NCI-H2107 treated with DMSO at 0.1 percent for 48 hours (cell line): Measurements from ENCODE around the gene IL27RA.
"Not testable (repeated sequence)": the region's sequence is repeated elsewhere in the genome, so short reads cannot be mapped to it uniquely, and the experiment has no call there.

ENCODE experiments used
- DNase-seq: peaks from one replicate; lab custom pipeline; 2025; ENCODE audit not compliant: unreplicated experiment; lab: John Stamatoyannopoulos, UW

IL27RA gene

DNA sequence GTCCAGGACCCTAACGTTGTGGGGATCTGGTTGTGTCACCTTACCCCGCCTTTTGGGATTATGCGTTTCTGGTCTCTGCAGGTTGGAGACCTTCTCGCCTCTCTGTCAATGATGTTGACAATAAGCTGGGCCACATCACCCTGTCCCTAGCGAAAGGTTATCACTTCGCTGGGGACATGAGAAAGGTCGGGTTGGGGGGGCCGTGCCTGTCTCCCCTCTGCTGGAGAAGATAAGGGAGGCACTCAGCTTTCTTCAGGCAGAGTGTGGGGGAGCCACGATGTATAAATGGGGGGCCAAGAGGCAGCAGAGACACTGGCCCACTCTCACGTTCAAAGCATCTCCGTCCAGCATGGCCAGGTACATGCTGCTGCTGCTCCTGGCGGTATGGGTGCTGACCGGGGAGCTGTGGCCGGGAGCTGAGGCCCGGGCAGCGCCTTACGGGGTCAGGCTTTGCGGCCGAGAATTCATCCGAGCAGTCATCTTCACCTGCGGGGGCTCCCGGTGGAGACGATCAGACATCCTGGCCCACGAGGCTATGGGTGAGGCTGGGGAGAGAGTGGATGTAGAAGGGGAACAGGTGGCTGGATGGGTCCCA is 3.6 kb upstream of the IL27RA start, which contains the start of gene RLN3:
RLN3 (plus strand) TSS at position 293 of the 595 bp plus-strand sequence; CDS start at position 350, 57 bp downstream.
- no peak for DNase-seq

DNA sequence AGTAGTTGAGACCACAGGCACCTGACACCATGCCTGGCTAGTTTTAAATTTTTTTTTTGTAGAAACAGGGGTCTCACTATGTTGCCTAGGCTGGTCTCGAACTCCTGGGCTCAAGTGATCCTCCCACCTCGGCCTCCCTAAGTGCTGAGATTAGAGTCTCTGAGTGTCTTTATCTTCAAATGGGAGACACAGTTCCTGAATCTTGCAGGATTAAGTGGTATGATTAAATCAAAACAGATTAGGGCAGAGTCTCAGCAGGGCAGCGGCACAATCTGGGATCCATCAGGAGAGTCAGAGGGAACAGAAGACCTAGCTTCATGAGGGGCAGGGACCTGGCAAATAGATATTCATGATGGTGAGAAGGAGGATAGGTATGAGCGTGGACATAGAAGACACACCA is 2.7 kb upstream of the IL27RA start:
- DNase-seq, result no peak

DNA sequence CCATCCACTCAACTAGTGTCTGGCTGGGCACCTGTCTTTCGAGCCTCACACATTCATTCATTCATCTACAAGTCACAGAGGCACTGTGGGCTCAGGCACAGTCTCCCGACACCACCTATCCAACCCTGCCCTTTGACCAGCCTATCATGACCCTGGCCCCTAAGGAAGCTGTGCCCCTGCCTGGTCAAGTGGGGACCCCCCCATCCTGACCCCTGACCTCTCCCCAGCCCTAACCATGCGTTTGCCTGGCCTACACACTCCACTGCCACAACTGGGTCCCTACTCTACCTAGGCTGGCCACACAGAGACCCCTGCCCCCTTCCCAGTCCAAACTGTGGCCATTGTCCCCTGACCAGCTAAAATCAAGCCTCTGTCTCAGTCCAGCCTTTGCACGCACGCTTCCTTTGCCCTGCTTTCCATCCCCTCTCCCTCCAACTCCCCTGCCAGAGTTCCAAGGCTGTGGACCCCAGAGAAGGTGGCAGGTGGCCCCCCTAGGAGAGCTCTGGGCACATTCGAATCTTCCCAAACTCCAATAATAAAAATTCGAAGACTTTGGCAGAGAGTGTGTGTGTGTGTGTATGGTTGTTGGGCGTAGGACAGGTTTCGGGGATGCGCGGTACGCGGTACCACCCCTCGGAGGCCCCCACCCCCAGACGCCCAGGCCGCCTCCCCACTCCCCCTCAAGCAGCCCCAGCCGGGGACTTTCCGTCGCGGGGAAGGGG is 404 bp upstream of the IL27RA start:
- DNase-seq, result no peak

DNA sequence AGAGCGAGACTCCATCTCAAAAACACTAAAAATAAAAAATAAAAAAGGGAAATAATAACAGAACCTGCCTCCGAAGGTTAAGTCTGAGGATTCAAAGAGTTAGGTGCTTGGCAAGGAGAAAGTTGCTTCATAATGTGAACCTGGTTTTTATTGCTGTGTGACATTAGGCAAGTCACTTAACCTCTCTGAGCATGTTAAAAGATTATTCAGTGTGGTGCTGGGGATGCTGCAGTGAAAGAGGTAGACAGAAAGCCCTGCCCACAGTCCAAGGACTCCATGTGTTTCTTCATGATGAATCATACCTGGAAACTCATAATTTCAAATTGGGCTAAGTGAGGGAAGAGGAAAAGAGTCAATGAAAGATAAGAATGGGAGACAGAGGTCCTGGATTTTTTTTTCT is 2.4 kb downstream of the IL27RA start:
- DNase-seq, result no peak

DNA sequence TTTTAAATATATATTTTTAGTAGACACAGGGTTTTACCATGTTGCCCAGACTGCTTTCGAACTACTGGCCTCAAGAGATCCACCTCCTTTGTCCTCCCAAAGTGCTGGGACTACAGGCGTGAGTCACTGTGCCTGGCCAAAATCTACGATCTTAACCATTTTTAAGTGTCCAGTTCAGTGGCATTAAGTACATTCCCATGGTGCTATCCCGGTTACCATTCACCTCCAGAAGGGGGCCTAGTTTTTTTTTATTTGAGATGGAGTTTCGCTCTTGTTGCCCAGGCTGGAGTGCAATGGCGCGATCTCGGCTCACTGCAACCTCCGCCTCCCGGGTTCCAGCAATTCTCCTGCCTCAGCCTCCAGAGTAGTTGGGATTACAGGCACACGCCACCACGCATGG is 3.6 kb downstream of the IL27RA start:
- DNase-seq, result not testable (repeated sequence)

DNA sequence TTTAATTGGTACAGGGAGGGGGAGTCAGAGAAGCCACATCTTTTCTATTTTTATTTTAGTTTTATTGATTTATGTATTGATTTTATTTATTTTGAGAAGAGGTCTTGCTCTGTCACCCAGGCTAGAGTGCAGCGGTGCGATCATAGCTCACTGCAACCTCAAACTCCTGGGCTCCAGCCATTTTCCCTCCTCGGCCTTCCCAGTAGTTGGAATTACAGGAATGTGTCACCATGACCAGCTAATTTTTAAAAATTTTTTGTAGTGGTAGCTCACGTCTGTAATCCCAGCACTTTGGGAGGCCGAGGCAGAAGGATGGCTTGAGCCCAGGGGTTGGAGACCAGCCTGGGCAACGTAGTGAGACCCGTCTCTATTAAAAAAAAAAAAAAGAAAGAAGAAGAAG is 4.1 kb downstream of the IL27RA start:
- no peak for DNase-seq

DNA sequence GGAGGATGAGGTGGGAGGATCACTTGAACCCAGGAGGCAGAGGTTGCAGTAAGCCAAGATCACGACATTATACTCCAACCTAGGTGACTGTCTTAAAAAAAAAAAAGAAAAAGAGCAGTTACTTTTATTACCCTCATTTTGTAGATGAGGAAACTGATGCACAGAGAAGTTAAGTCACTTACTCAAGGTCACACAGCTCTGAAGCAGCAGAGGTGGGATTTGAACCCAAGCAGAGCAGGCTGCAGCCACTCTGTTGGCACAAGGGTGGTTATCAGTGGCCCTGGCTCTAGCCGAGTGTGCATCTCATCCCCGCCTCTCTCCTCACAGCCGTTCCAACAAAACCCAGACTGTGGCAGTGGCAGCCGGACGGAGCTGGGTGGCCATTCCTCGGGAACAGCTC is 7.6 kb downstream of the IL27RA start:
- no peak for DNase-seq

DNA sequence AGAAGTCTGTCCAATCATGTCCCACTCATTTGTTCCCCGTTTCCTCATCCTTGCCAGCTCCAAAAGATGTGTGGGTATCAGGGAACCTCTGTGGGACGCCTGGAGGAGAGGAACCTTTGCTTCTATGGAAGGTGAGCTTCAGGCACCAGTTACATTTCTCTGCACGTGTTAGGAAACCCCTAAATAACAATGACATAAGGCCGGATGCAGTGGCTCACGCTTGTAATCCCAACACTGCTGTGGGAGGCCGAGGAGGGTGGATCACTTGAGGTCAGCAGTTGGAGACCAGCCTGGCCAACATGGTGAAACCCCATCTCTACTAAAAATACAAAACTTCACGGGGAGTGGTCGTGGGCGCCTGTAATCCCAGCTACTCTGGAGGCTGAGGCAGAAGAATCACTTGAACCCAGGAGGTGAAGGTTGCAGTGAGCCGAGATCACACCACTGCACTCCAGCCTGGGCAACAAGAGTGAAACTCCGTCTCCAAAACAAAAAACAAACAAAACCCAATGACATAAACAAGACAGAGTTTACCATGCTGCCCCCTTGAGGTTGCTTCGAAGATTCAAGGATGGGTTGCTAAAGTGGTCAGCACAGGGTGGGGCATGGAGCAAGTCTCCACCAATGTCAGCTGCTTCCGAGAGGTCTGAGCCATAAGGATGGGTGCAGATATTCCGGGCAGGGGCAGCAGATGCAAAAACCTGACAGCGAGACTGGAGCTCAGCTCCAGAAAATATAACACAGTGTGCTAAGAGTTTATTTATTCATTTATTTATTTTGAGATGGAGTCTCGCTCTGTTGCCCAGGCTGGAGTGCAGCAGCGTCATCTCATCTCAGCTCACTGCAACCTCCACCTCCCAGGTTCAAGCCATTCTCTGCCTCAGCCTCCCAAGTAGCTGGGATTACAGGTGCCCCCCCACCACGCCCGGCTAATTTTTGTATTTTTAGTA is 11.4 kb downstream of the IL27RA start:
- not testable (repeated sequence) for DNase-seq

DNA sequence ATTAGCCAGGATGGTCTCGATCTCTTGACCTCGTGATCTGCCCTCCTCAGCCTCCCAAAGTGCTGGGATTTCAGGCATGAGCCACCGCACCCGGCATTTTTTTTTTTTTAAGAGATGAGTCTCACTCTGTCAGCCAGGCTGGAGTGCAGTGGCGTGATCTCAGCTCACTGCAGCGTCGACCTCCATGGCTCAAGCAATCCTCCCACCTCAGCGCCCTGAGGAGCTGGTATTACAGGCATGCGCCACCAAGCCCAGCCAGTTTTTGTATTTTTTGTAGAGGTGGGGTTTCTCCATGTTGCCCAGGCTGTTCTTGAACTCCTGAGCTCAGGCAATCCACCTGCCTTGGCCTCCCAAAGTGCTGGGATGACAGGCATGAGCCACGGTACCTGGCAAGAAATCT is 16.3 kb downstream of the IL27RA start:
- DNase-seq, result not testable (repeated sequence)

DNA sequence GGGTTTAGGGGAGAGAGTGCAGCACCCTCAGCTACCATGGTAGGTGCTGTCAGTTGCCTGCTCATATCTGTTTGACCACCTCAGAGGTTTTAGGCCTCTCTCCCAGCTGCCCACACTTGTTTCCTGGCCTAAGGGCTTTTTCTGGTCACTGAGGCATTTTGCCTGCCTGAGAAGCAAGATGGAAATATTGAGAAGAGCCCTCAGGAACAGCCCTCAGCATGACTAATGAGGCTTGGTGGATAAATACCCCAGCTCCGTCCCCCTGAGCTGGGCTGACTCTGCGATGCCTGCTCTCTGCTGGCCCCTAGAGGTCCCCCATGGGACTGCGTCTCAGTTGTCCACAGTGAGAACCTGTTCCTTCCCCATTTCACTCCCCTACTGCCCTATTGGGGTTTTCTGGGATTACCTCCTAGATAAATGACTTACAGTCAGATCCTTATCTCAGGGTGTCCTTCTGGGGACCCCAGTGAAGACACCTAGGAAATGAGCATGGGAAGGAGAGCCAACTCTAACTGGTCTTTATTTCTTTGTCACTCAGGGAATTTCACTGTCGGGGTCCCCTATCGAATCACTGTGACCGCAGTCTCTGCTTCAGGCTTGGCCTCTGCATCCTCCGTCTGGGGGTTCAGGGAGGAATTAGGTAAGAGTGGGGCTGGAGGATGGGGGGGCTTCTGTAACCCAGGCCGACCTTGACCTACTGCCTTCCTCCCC is 17.0 kb downstream of the IL27RA start:
- DNase-seq, result no peak

DNA sequence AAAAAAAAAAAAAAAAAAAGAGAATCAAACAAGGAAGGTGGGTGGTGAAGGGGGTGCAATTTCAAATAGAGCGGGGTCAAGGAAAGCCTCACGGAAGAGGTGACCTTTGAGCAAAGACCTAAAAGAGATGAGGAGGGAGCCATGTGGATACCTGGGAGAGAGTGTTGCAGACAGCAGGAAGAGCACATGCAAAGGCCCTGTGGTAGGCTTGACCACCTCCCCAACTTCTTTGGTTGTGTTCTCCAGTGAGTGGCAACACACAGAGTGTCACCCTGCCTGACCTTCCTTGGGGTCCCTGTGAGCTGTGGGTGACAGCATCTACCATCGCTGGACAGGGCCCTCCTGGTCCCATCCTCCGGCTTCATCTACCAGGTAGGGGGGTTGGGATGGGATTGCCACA is 18.9 kb downstream of the IL27RA start:
- DNase-seq, result no peak

DNA sequence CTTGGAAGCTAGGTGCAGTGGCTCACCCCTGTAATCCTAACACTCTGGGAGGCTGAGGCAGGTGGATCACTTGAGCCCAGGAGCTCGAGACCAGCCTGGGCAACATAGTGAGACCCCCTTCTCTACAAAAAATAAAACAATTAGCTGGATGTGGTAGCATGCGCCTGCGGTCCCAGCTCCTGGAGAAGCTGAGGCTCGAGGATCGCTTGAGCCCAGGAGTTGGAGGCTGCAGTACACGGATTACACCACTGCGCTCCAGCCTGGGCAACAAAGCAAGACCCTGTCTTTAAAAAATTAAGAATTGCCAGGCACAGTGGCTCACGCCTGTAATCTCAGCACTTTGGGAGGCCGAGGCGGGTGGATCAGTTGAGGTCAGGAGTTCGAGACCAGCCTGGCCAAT is 19.4 kb downstream of the IL27RA start:
- DNase-seq, result not testable (repeated sequence)

DNA sequence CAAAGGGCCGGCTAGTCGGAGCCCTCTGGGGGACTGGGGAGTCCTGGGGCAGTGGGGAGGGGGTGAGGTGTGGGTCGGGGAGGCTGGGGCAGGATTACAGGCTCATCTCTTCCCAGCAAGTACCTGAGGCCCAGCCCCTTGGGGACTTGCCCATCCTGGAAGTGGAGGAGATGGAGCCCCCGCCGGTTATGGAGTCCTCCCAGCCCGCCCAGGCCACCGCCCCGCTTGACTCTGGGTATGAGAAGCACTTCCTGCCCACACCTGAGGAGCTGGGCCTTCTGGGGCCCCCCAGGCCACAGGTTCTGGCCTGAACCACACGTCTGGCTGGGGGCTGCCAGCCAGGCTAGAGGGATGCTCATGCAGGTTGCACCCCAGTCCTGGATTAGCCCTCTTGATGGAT is 20.4 kb downstream of the IL27RA start:
- no peak for DNase-seq

DNA sequence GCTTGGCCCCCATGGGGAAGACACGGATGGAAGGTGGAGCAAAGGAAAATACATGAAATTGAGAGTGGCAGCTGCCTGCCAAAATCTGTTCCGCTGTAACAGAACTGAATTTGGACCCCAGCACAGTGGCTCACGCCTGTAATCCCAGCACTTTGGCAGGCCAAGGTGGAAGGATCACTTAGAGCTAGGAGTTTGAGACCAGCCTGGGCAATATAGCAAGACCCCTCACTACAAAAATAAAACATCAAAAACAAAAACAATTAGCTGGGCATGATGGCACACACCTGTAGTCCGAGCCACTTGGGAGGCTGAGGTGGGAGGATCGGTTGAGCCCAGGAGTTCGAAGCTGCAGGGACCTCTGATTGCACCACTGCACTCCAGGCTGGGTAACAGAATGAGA is 20.9 kb downstream of the IL27RA start:
- no peak for DNase-seq

DNA sequence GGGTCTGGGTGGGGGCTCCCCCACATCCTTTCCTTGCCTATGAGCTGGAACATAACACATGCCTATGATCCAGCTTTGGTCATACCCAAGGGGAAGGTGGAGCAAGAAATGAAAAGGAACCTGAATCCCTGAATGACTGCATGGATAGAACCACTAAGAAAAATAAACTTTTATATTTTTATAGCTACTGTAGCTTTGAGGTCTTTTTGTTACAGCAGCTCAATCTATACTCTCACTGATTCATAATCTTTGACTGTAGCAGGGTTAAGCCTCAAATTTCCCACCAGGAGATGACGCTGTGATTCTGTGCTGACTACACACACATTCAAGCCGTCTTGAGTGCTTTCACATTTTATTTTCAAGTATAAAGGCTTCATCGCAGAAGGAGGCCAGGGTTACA is 21.5 kb downstream of the IL27RA start:
- DNase-seq, result no peak

DNA sequence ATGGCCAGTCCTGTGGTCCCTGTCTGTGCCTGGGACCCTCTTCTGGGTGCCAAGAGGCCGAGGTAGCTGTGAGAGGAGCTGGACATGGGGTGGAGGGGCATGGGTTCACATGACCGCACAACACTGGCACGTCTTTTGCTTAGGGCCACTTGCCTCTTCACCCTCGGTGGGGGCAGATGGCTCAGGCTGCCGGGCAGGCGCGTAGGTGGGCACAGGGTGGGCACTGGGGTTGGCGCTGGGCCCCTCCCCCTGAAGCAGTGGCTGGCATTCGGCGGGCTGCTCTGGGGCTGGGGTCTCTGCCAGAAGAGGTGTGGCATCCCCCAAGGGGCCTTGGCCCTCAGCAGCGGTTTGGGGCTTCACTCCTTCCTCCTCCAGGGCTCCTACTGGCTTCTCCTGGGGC is 21.9 kb downstream of the IL27RA start:
- DNase-seq, result no peak

DNA sequence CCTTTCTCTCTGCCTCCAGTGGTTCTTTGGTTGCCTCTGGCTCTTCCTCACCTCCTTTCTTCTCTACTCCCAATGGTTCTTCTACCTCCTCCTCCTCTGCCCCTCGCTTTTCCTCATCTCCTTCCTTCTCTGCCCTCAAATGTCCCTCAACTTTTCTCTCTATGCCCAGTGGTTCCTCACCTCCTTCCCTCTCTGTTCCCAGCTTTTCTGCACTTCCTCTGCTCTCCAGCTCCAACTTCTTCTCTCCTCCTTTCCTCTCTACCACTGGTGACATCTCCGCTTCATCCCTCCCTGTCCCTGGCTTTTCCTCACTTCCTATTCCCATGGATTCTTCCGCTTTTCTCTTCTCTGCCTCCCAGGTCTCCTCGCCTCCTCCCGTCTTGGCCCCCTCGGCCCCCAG is 22.5 kb downstream of the IL27RA start:
- DNase-seq, result no peak

DNA sequence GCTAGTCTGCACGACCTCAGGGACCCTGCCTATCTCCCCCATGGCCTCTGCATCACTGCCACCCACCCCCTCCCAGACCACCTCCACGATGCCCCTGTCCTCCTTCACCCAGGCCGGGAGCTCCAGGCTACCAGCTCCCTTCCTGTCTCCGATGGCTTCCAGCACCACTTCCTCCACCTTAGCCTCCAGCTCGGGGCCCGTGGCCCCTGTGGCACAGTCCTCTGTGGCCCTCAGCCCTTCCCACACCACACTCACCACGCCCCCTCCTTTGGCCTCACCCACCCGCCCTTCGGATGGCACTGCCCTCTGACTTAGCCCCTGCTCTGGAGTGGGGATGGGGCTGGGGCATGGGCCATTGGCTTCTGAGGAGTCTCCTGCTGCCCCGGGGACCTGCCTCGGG is 23.2 kb downstream of the IL27RA start:
- DNase-seq, result no peak

DNA sequence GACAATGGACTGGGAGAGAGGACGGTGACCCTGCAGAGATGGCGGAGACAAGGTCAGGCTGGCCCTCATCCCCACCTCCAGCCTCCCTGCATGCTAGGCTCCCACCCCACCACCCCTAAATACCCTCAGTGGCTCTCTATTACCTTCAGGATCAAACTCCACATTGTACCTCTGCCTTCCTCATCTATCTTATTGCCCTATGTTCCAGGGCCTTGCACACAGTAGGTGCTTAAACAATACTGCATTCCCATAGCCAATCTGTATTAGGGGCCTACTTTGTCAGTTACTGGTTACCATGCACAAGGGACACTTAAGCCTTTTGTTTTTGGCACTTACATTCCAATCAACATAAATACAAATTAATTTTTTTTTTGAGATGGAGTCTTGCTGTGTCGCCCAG is 23.8 kb downstream of the IL27RA start:
- no peak for DNase-seq

DNA sequence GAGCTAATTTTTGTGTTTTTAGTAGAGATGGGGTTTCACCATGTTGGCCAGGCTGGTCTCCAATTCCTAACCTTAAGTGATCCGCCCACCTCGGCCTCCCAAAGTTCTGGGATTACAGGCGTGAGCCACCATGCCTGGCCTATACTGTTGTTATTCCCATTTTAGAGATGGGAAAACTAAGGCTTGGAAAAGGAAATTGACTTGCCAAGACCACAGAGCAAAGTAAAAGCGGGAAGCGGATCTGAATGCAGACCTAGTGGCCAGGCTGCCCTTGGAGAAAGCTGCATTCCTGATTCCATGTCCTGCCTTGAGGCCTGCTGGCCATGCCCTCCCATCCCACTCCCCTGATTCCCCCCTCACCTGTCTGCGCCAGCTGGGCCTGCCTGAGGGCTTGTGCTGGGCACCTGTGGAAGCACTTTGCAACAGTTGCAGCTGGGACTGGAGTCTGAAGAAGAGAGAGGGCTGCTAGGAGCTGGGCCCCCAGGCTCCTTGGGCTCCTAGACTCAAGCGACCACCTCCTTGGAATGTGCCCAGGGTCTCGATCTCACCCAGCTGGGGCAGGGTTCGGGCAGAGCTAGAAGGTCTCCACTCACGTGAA is 24.6 kb downstream of the IL27RA start:
- DNase-seq, result no peak
